Measurements from ENCODE around the gene HSPA1B.
"Not testable (repeated sequence)": the region's sequence is repeated elsewhere in the genome, so short reads cannot be mapped to it uniquely, and the experiment has no call there.

HSPA1B gene

DNA sequence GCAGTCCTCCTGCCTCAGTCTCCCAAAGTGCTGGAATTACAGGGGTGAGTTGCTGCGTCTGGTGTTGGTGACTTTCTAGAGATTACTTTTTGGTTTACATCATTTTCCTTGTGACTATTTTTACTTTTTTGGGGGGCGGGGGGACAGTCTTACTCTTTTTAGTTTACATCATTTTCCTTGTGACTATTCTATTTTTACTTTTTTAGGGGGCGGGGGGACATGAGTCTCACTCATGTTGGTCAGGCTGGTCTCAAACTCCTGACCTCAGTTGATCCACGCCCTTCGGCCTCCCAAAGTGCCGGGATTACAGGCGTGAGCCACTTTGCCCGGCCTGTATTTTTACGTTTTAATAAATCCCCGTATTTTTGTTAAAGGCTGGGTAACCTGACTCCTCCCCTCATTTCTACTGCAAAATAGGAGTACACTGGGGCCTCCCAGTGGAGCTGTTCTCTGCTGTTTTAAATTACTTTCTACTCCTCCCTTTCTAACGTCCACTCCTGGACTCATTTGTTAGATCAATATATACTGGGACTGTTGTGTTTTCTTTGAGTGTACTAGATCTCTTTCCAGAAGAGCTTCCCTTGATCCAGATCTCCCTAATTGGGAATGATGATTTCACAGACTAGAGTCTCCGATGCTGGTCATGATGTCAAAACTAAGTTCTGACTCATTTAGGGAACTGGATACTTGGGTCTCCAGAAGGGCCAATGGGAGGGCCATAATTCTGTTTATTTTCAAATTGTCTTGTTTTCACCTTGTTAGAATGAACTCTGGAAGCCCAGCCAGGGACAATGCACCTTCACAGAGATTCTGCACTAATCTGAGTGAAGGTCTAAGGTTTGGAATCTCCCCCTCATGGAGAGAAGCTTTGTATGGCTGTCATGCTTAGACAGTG lies 9.2 kb downstream of the HSPA1B start:
- DNase-seq (ENCODE audit: low read depth), result peak; percentile 50
- H3K4me3 ChIP-seq (ENCODE audit: low read depth, low read length), result peak overlapping the region; percentile 98
- no peak for TF ChIP-seq MYC (IDR thresholded peaks at IDR 0.05; ENCODE audit: low read depth, low read length)
- no peak for TF ChIP-seq MAX (IDR thresholded peaks at IDR 0.05; ENCODE audit: low read depth, low read length)
- no peak for TF ChIP-seq POLR2A (IDR thresholded peaks at IDR 0.05; ENCODE audit: extremely low read depth, insufficient read length)
- TF ChIP-seq, protein P1, sequence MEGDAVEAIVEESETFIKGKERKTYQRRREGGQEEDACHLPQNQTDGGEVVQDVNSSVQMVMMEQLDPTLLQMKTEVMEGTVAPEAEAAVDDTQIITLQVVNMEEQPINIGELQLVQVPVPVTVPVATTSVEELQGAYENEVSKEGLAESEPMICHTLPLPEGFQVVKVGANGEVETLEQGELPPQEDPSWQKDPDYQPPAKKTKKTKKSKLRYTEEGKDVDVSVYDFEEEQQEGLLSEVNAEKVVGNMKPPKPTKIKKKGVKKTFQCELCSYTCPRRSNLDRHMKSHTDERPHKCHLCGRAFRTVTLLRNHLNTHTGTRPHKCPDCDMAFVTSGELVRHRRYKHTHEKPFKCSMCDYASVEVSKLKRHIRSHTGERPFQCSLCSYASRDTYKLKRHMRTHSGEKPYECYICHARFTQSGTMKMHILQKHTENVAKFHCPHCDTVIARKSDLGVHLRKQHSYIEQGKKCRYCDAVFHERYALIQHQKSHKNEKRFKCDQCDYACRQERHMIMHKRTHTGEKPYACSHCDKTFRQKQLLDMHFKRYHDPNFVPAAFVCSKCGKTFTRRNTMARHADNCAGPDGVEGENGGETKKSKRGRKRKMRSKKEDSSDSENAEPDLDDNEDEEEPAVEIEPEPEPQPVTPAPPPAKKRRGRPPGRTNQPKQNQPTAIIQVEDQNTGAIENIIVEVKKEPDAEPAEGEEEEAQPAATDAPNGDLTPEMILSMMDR (IDR thresholded peaks at IDR 0.05; ENCODE audit: low read depth, low read length), result no peak

GRCh38 chr6:31837369-31838113 lies 10.0 kb downstream of the HSPA1B start:
- H3K4me3 ChIP-seq (ENCODE audit: low read depth, low read length), result peak overlapping the region; percentile 98
- DNase-seq (ENCODE audit: low read depth), result peak; percentile 62
- TF ChIP-seq POLR2A (IDR thresholded peaks at IDR 0.05; ENCODE audit: extremely low read depth, insufficient read length) (no peak), MYC (IDR thresholded peaks at IDR 0.05; ENCODE audit: low read depth, low read length) (peak; percentile 30), MAX (IDR thresholded peaks at IDR 0.05; ENCODE audit: low read depth, low read length) (no peak)

DNA sequence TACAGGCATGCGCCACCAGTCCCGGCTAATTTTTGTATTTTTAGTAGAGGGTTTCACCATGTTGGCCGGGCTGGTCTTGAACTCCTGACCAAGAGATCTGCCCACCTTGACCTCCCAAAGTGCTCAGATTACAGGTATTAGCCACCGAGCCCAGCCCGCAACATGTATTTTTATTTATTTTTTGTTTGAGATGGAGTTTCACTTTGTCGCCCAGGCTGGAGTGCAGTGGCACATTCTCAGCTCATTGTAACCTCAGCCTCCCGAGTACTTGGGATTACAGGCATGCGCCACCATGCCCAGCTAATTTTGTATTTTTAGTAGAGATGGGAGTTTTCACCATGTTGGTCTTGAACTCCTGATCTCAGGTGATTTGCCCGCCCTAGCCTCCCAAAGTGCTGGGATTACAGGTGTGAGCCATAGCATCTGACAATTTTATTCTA lies 10.6 kb downstream of the HSPA1B start:
- H3K4me3 ChIP-seq (ENCODE audit: low read depth, low read length), result peak overlapping the region; percentile 98
- not testable (repeated sequence) for DNase-seq (ENCODE audit: low read depth)

GRCh38 chr6:31838968-31839367 lies 11.4 kb downstream of the HSPA1B start:
- TF ChIP-seq MAX (IDR thresholded peaks at IDR 0.05; ENCODE audit: low read depth, low read length) (no peak), POLR2A (IDR thresholded peaks at IDR 0.05; ENCODE audit: extremely low read depth, insufficient read length) (no peak), MYC (IDR thresholded peaks at IDR 0.05; ENCODE audit: low read depth, low read length) (no peak)
- TF ChIP-seq, protein P1 (IDR thresholded peaks at IDR 0.05; ENCODE audit: low read depth, low read length), result no peak
- peak overlapping the region; percentile 98 for H3K4me3 ChIP-seq (ENCODE audit: low read depth, low read length)
- no peak for DNase-seq (ENCODE audit: low read depth)

GRCh38 chr6:31839779-31840126 lies 12.2 kb downstream of the HSPA1B start:
- DNase-seq (ENCODE audit: low read depth); H3K4me3 ChIP-seq (ENCODE audit: low read depth, low read length): not testable (repeated sequence)

- TF ChIP-seq, protein P1 (IDR thresholded peaks at IDR 0.05; ENCODE audit: low read depth, low read length), result no peak
- TF ChIP-seq POLR2A (IDR thresholded peaks at IDR 0.05; ENCODE audit: extremely low read depth, insufficient read length) (no peak), MAX (IDR thresholded peaks at IDR 0.05; ENCODE audit: low read depth, low read length) (no peak), MYC (IDR thresholded peaks at IDR 0.05; ENCODE audit: low read depth, low read length) (no peak)
- DNase-seq (ENCODE audit: low read depth), result peak; percentile 41
- no peak overlapping the region for H3K4me3 ChIP-seq (ENCODE audit: low read depth, low read length)
These were observed 14.5 kb downstream of the HSPA1B start for GRCh38 chr6:31842053-31842452.

GRCh38 chr6:31844507-31844906 lies 17.0 kb downstream of the HSPA1B start:
- DNase-seq (ENCODE audit: low read depth), result no peak
- TF ChIP-seq MAX (IDR thresholded peaks at IDR 0.05; ENCODE audit: low read depth, low read length) (no peak), MYC (IDR thresholded peaks at IDR 0.05; ENCODE audit: low read depth, low read length) (no peak), POLR2A (IDR thresholded peaks at IDR 0.05; ENCODE audit: extremely low read depth, insufficient read length) (no peak)
- TF ChIP-seq, protein P1 (IDR thresholded peaks at IDR 0.05; ENCODE audit: low read depth, low read length), result no peak
- no peak overlapping the region for H3K4me3 ChIP-seq (ENCODE audit: low read depth, low read length)

Measured in NB4 (cell line).